ENCODE data around the gene NTM.

Gene NTM

GRCh38 chr11:132026746-132027145 is 656.3 kb downstream of the NTM start:
- no peak overlapping the region for H3K27ac ChIP-seq
- peaks cover 4% of the 10 kb centered on the region for H3K4me1 ChIP-seq
- H3K79me2 ChIP-seq = peaks cover 34% of the 10 kb centered on the region
- no peak overlapping the region for H3K4me2 ChIP-seq (ENCODE audit: low read length)
- no peak for TF ChIP-seq CTCF (IDR thresholded peaks at IDR 0.05)
- no peaks in the 10 kb centered on the region for H3K27me3 ChIP-seq (ENCODE audit: control insufficient read depth, insufficient read depth, low read length)
- no peak overlapping the region for H2AFZ ChIP-seq
- no peak overlapping the region for H3K4me3 ChIP-seq (ENCODE audit: low read depth, low read length)
- no peaks in the 10 kb centered on the region for H3K9me3 ChIP-seq (ENCODE audit: control insufficient read depth, low read length)
- H3K36me3 ChIP-seq (ENCODE audit: control insufficient read depth, insufficient read depth, low read length) = no peaks in the 10 kb centered on the region
- no peak overlapping the region for H3K9ac ChIP-seq

GRCh38 chr11:132028380-132029240 is 658.2 kb downstream of the NTM start:
- Histone ChIP-seq H3K79me2 (peaks cover 17% of the 10 kb centered on the region), H2AFZ (no peak overlapping the region), H3K4me1 (peaks cover 17% of the 10 kb centered on the region), H3K4me3 (ENCODE audit: low read depth, low read length) (no peak overlapping the region), H3K9me3 (ENCODE audit: control insufficient read depth, low read length) (no peaks in the 10 kb centered on the region), H3K4me2 (ENCODE audit: low read length) (no peak overlapping the region), H3K27me3 (ENCODE audit: control insufficient read depth, insufficient read depth, low read length) (no peaks in the 10 kb centered on the region), H3K27ac (no peak overlapping the region), H3K9ac (no peak overlapping the region), H3K36me3 (ENCODE audit: control insufficient read depth, insufficient read depth, low read length) (no peaks in the 10 kb centered on the region)
- TF ChIP-seq CTCF (IDR thresholded peaks at IDR 0.05) = peak; percentile 40

- no peak overlapping the region for H3K4me2 ChIP-seq (ENCODE audit: low read length)
- no peaks in the 10 kb centered on the region for H3K27me3 ChIP-seq (ENCODE audit: control insufficient read depth, insufficient read depth, low read length)
- H3K27ac ChIP-seq = no peak overlapping the region
- H3K36me3 ChIP-seq (ENCODE audit: control insufficient read depth, insufficient read depth, low read length) = no peaks in the 10 kb centered on the region
- TF ChIP-seq CTCF (IDR thresholded peaks at IDR 0.05) = no peak
- no peak overlapping the region for H2AFZ ChIP-seq
- peaks cover 5% of the 10 kb centered on the region for H3K79me2 ChIP-seq
- no peak overlapping the region for H3K4me3 ChIP-seq (ENCODE audit: low read depth, low read length)
- peaks cover 20% of the 10 kb centered on the region for H3K4me1 ChIP-seq
- H3K9me3 ChIP-seq (ENCODE audit: control insufficient read depth, low read length) = no peaks in the 10 kb centered on the region
- no peak overlapping the region for H3K9ac ChIP-seq
Observed at GRCh38 chr11:132030896-132031295, 660.5 kb downstream of the NTM start.

- no peaks in the 10 kb centered on the region for H3K9me3 ChIP-seq (ENCODE audit: control insufficient read depth, low read length)
- no peak overlapping the region for H3K27ac ChIP-seq
- no peaks in the 10 kb centered on the region for H3K36me3 ChIP-seq (ENCODE audit: control insufficient read depth, insufficient read depth, low read length)
- H3K79me2 ChIP-seq = peaks cover 1% of the 10 kb centered on the region
- H2AFZ ChIP-seq = no peak overlapping the region
- H3K4me3 ChIP-seq (ENCODE audit: low read depth, low read length) = no peak overlapping the region
- no peak overlapping the region for H3K4me2 ChIP-seq (ENCODE audit: low read length)
- H3K9ac ChIP-seq = no peak overlapping the region
- peaks cover 24% of the 10 kb centered on the region for H3K4me1 ChIP-seq
- no peak for TF ChIP-seq CTCF (IDR thresholded peaks at IDR 0.05)
- no peaks in the 10 kb centered on the region for H3K27me3 ChIP-seq (ENCODE audit: control insufficient read depth, insufficient read depth, low read length)
Observed at GRCh38 chr11:132032555-132032954, 662.1 kb downstream of the NTM start.

- no peaks in the 10 kb centered on the region for H3K79me2 ChIP-seq
- H3K4me2 ChIP-seq (ENCODE audit: low read length) = no peak overlapping the region
- peaks cover 25% of the 10 kb centered on the region for H3K4me1 ChIP-seq
- H2AFZ ChIP-seq = no peak overlapping the region
- no peak overlapping the region for H3K9ac ChIP-seq
- no peak for TF ChIP-seq CTCF (IDR thresholded peaks at IDR 0.05)
- no peaks in the 10 kb centered on the region for H3K36me3 ChIP-seq (ENCODE audit: control insufficient read depth, insufficient read depth, low read length)
- H3K9me3 ChIP-seq (ENCODE audit: control insufficient read depth, low read length) = no peaks in the 10 kb centered on the region
- no peak overlapping the region for H3K4me3 ChIP-seq (ENCODE audit: low read depth, low read length)
- no peak overlapping the region for H3K27ac ChIP-seq
- H3K27me3 ChIP-seq (ENCODE audit: control insufficient read depth, insufficient read depth, low read length) = no peaks in the 10 kb centered on the region
Observed at GRCh38 chr11:132033051-132033450, 662.6 kb downstream of the NTM start.

Data from parathyroid adenoma (tissue), 2 donors.